DMS114 treated with DMSO at 0.1 percent for 48 hours (cell line): ENCODE results near the gene PCDH10.

ENCODE experiments used
- DNase-seq: peaks from one replicate; lab custom pipeline; 2025; ENCODE audit not compliant: unreplicated experiment; lab: John Stamatoyannopoulos, UW

The PCDH10 gene, protein sequence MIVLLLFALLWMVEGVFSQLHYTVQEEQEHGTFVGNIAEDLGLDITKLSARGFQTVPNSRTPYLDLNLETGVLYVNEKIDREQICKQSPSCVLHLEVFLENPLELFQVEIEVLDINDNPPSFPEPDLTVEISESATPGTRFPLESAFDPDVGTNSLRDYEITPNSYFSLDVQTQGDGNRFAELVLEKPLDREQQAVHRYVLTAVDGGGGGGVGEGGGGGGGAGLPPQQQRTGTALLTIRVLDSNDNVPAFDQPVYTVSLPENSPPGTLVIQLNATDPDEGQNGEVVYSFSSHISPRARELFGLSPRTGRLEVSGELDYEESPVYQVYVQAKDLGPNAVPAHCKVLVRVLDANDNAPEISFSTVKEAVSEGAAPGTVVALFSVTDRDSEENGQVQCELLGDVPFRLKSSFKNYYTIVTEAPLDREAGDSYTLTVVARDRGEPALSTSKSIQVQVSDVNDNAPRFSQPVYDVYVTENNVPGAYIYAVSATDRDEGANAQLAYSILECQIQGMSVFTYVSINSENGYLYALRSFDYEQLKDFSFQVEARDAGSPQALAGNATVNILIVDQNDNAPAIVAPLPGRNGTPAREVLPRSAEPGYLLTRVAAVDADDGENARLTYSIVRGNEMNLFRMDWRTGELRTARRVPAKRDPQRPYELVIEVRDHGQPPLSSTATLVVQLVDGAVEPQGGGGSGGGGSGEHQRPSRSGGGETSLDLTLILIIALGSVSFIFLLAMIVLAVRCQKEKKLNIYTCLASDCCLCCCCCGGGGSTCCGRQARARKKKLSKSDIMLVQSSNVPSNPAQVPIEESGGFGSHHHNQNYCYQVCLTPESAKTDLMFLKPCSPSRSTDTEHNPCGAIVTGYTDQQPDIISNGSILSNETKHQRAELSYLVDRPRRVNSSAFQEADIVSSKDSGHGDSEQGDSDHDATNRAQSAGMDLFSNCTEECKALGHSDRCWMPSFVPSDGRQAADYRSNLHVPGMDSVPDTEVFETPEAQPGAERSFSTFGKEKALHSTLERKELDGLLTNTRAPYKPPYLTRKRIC

DNA sequence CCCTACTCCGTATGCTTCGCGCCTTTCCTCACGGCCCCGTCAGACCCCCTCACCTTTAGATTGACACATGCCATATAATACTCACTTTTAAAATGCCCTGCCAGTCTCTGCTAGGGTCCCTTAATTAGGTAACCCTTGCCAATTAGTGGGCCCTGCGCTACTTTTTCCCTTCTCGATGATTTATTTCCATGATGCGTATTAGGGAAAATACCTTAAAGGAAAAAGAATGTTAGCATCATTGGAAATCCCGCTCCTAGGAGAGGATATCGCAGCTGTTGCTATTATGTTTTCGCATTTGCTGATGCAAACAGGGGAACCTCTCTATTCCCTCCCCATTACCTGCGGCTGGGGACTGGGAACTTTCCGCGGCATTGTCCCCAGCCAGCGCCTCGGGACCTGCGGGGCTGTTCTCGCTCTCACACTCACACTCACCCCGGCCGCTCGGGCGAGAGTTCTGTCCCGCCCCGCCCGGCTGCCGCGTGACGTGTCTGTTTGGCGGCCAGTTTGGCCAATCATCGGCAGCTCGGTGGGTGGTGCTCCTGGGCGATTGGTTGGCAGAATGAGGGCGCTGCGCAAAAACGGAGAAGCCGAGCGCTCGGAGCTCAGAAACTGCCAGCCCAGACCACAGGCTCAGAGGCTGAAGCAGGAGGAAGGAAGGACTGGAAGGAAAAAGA is at the start of gene PCDH10:
TSS of gene PCDH10 (plus strand) at position 605 of the 674 bp plus-strand sequence. CDS start 847 bp downstream, outside the sequence.
- peak; percentile 38 for DNase-seq

DNA sequence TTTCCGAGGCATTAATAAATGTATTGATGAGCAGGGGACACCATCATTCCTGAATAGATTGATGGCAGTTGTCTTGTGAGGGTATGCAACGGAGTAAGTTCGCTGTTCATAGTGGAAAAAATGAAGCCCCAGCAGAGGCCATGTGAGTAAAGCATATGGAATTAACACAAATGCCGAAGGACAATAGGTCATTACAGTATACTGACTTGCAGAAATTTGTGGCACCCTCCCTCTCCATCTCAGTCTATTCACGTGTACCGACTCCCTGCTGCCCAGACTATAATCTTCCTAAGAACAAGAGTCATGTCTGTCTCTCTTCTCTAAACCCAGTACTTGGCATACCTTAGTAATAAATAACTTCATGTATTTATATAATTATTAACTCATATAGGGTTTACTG is 47.1 kb upstream of the PCDH10 start:
- no peak for DNase-seq

DNA sequence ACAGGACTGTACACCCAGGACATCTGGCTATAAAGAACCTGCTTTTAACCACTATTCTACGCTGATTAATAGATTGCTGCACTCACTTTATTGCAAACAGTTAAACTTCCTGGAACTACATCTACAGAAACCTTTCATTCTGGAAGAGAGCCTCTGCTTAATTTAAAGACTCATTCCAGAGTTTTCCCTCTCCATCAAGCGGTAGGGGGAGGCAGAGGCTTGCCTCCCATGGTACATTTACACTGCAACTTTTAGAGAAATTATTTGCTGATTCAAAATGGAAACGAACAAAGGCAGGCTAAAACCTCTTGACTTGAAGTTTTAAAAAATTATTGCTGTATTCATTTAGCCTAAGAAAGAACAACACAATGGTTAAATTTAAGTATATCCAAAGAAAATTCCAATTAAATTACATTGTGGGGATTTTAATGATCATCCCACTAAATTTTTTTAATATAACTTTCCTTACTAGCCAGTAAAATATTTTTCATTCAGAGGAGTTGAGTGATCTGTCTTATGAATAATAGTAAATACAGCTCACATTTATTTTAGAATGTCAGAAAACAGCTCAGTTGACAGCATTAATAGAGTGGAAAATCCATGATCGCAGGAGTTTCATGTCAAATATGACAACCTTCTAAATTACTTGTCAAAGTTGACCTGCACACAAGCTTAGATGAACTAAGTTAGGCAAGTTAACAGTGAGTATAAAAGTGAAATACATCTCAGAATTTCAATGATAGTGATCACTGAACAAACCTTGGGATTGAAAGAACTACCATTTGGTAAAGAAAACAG is 46.3 kb upstream of the PCDH10 start:
- DNase-seq: no peak

DNA sequence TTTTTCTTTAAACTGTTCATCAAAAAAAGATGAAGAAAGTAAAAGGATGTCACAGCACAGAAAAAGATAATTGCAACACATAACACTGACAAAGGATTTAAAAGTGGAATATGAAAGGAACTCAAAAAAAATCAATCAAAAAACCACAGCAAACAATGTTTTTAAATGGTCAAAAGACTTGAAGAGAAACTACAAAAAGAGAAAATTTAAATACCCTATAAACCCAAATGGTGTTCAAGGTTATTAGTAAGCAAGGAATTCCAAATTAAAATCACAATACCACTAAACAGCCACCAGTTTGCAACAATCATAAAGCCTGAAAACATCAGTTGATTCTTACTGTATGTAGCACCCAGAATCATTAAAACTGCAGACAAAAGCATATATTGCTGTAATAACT is 36.5 kb upstream of the PCDH10 start:
- no peak for DNase-seq

DNA sequence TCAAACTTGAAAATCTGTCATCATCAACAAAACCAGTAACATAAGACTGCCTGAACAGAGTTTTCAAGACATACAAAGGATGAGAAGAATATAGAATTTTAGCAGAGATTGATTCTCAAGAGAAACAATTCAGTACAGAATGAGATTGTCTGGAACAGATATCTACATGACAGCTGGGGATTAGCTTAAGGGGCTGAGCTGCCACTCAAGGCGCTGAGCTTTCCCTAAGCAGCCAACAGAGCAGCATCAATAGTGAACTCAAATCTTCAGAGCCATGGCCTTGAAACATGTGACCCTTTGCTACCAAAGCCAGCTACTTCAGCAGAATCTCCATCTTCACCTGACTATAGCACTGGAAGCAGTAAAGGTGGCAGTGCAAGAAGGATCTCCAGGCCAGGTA is 24.3 kb upstream of the PCDH10 start:
- DNase-seq: no peak

DNA sequence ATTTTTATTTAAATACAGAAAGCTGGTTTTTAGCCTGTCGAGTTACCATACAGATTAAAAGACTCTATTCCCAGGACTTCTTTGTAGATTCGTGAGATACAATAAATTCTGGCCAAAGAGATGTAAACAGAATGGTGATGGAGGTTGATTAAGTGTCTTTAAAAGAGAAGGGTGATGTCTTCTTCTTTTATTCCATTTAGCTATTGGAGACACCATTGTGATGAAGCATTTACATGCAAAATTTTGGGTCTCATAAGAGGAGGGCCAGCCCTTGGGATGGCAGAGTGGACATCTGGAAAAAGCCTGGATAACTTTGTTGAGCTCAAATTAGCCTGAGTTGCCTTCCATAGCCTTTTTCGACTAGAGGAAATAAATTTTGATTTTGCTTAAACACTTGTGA is 21.6 kb upstream of the PCDH10 start:
- no peak for DNase-seq

DNA sequence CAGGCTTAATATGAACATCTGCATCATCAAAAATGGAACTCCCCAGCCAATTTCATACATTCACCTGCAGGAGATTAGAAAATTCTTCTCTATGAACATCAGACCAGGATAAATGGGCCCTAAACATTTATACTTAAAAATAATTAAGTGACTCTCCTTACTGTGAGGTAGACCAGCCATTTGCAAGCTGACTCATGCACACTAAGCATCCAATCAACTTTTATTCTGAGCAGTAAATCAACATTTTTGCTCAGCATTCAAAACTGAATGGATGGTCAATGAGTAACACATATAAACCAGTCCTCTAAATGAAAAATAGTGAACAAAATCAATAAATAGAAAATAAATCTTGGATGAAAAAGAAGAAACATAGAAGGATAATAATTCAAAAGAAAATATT is 19.9 kb upstream of the PCDH10 start:
- no peak for DNase-seq

DNA sequence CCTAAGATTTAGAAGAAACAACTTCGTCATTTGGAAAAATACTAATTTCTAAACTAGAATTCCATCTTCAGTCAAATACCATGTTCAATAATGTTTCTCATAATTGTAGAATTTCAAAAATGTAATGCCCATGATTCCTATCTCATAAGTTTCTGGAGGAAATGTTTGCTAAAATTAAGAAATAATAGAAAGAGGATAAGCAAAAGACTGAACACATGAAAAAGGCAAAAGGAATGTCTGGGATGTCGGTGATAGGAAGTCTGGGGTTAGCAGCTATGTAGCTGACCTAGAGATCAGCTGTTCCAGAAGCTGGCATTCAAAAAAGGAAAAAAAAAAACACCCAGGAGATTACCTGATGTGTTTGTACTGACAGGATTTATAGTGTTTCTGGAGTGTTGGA is 18.9 kb upstream of the PCDH10 start:
- no peak for DNase-seq

DNA sequence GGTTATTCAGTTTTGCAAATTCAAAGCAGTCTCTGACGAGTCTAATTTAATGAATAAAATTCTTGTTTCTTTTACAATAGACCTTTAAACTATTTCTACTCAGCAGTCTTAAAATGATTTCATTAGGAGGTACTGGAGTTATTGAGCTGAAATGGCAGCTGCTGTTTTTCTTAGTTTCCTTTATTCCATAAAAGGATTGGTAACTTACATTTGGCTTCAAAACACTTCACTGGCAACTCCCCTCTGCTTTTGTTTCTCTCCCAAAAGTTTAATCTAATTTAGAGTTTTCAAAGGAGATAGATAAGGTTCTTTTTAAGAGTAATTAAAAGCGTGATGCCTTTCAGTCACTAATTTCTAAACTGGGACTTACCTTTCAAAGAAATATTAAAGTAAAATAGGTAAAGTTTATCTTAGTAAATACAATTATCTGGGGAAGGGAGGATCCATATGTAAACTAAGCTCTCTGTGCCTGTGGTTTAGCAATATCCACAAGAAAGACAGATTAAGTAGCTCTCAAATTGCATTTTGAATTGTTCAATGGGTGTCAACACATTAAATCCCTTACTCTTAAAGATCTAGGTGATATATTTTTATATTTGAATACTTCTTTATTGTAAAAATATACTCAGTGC is 17.1 kb upstream of the PCDH10 start:
- no peak for DNase-seq

DNA sequence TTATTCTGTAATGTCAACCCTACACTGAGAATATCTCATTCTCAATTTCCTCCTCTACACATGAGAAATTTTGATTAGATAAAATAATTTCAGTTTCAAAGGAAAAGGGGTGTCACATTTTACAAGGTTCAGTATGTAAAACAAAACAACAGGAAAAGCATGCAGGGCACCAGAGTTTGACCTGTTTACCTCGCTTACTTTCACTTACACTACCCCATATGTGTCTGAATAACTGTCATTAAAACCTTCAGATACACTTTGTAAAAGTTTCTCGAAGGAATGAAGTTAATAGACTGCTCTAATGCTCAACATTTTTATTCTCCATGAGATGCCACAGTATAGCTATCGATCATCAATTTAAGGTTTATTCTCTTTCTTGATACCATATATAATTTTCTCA is 12.3 kb upstream of the PCDH10 start:
- no peak for DNase-seq

DNA sequence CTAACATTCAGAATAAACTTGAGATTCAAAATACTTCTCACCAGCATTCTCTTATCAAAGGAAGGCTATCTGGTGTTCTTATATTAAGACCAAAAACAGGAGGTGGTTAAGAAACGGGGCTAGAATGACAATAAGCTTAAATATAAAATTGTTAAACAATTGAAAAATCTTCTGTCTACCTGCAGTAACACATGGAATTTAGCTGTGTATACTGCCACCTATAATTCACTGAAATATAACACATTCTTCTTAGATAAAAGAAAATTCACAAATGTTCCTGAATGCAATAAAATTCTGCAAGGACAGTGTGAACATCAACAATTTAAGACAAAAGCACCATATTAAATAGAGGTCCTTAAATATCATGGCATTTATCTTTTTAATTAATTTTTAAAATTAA is 11.5 kb upstream of the PCDH10 start:
- no peak for DNase-seq

DNA sequence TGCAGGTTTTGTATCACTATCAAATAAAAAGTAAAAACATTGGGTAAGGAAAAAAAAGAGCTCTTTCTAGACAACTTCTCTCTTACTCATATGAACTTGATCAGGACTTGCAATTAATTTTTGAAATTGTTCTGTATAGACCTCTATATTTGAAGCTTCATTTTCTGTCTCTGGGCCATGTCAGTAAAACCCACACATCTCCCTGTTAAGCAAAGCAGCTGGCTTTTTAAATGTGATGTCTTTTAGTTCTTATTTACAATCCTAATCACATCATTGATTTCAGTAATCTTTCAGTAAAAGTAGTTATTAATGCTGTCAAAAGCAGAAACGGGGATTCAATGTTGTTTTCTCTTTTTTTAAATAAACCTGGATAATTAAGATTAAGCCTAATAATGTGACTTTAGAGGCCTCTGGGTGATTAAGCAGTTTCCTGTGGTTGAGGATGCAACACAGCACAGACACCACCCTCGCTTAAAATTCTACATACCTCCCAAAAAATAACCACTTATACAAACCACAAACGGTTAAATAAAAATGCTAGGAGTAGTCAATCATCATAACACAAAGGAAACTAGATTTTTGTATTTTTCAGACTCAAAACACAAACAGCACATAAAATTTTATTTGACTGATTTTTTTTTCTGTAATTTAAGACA is 5.2 kb upstream of the PCDH10 start:
- no peak for DNase-seq

DNA sequence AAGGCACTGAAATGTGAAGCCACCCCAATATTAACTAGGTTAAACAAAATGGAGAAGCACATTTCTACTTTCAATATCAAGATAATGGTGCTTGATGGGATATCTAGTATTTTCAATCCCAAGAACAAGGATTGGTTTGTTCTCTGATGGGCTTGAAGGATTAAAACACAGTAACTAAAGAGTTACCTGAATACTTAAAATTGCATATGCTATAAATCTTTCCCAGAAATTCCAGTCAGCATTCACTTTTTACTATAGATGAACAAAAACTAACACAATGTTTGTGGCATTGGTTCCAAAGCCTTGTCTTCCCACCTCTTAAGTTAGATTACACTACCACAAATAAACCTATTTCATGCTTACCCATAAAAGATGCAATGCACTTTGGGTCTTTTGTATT is 3.9 kb upstream of the PCDH10 start:
- DNase-seq: no peak

DNA sequence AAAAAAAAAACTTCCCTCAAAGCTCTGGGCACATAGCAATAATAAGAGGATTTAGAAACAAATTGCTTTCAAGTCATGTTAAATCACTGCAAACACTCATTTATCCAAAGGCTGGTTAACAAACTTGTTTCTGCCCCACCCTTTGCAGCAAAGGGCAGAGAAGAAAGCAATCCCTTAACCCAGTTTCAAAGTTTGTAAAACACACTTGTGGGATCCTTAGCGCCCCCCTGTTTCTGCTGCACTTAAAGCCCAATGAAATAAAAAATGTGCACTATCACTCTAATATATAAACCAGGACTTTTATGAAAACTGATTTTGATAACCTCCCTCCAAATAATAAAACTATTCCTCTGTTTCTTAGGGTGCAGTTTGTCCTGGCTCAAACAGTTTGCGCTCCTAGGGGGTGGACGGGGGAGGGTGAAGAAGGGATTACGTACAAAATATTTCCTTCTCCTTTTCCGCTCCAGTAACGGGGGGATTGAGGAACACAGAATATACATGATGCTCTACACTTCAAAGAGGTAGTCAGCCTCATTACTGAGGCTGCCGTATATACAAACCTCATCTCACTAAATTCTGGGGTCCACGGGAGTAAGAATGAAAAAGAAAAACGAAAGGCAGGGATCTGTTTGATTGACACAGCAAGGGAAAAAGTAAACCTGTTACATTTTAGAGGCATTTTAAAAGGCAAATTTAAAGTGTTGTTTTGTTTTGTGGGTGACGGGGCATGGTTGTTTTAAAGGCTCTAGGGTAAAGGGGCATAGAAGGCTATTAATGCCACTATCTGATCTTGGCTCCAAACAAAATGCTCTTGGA is 3.1 kb upstream of the PCDH10 start:
- no peak for DNase-seq

DNA sequence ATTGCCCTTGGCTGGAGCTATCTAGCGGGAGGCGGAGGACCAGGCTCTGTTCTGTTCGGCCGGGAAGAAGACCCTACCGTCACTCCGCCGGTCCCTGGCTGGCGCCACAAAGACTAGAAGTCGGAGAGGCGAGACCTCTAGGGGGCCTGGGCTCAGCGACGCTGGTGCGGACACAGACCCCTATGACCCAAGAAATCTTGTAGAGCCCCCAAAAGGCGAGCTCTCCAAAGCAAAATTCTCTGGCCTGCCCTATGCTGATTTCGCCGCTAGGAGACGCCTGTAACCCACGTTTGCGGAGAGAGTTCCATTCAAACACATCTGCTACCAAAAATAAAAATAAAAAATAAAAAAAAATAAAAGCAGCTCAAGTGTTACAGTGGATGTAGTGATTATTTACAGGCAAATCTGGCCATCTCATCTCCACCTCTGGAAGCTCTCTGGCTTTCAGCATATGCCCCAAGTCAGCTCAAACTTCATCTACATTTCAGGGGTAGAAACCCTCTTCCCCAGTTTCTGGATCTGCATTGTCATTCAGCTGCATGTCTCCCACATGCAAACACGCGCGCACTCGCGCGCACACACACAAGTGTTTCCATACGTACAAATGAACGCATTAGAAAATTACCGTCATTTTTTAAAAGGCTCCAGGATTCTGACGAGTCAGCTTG is 2.4 kb upstream of the PCDH10 start:
- peak; percentile 31 for DNase-seq

DNA sequence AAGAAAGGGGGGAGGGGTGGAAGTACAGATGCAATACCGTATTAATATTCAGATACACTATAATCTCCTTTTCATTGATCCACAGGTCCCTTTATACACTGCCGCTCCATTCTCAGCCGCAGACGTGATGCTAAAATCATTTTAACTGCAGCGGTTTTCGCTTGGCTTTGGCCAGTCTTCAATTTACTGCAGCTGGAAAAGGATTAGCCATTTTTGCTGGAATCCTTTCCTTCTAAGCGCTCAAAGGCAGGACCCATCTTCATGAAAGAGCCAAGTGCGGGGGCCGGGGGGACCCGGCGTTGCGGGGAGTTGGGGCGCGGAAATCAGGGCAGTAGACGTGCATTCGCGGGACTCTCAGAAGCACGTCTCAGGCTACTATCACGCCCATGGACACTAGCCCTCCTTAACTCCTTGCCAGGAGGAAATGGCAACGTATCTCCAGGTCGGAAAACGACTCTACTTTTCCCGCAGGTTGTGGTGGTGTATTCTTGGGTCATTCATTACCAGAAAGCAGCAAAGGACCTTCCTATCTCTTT is 1.7 kb upstream of the PCDH10 start:
- no peak for DNase-seq

DNA sequence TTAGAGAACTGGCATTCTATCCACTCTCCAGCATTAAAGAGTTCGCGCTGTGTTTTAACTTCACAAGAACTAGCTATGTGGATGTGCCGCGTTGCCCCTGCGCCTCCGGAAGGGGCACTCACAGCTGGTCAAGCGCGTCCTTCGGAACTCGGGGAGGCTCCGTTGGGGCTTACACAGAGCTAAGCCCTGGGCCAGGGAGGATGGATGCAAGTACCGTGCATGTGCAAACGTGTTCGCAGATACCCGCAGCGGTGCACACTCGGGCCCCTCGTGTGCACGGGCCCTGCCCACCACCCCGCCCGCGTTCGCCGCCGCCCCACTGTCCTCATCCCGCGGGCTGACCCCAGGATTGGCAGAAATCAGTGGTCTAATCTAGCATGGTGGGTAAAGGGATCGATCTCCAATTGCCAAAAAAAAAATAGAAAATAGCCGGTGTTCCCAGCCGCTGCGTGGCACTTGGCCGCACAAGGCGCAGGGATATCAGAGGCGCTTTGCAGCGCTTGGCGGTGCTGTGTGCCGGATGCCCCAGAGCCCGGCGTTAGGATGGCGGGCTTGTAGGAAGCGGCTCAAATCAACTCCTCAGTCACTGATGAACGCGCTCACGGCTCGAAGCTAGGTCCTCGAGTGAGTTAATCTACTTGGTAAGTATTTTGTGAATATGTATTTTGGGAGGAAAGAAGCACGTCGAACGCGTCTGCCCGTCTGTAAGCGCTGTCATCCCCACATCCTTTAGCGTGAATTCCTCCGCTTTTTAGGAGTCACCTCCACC is 989 bp upstream of the PCDH10 start:
- no peak for DNase-seq
